WTC11 (cell line): Measurements from ENCODE around the gene ARMH1.
A peak's percentile ranks its signal among the peaks of the same experiment; 100 is the strongest.

Source experiments
- ATF2 ChIP-seq: sonication (generic); formaldehyde crosslinking; IDR thresholded peaks from 2 replicates; pipeline ENCODE4 v1.8.1; 2022; ENCODE audit warnings: low read depth, missing genetic modification reagents, borderline replicate concordance
- CTCF ChIP-seq: fragments of 200-600 bp; IDR thresholded peaks from 2 replicates; pipeline ENCODE4 v1.8.0; 2022; ENCODE audit warnings: antibody characterized with exemption
- FOXP1 ChIP-seq: sonication (generic); formaldehyde crosslinking; IDR thresholded peaks from 2 replicates; pipeline ENCODE4 v1.8.0; 2022; ENCODE audit warnings: missing genetic modification reagents, mild to moderate bottlenecking, moderate library complexity, borderline replicate concordance
- GABPB1 ChIP-seq: sonication (generic); formaldehyde crosslinking; IDR thresholded peaks from 2 replicates; pipeline ENCODE4 v1.8.1; 2023; ENCODE audit warnings: mild to moderate bottlenecking, missing genetic modification reagents
- HMGXB4 ChIP-seq: sonication (generic); formaldehyde crosslinking; IDR thresholded peaks from 2 replicates; pipeline ENCODE4 v1.8.1; 2023; ENCODE audit warnings: mild to moderate bottlenecking, moderate library complexity, missing genetic modification reagents
- MAX ChIP-seq: sonication (generic); formaldehyde crosslinking; IDR thresholded peaks from 2 replicates; pipeline ENCODE4 v1.8.0; 2022; ENCODE audit warnings: mild to moderate bottlenecking, missing genetic modification reagents
- NR3C1 ChIP-seq: sonication (generic); formaldehyde crosslinking; conservative IDR thresholded peaks from 2 replicates; pipeline ENCODE4 v1.8.1; 2023; ENCODE audit warnings: low read depth, mild to moderate bottlenecking, missing genetic modification reagents
- SP1 ChIP-seq: sonication (generic); formaldehyde crosslinking; conservative IDR thresholded peaks from 2 replicates; pipeline ENCODE4 v1.8.1; 2022; ENCODE audit warnings: missing genetic modification reagents
- ZNF121 ChIP-seq: sonication (generic); formaldehyde crosslinking; IDR thresholded peaks from 2 replicates; pipeline ENCODE4 v1.8.0; 2023; ENCODE audit warnings: missing genetic modification reagents
- TF ChIP-seq, protein P1 (sequence below): sonication (generic); formaldehyde crosslinking; IDR thresholded peaks from 2 replicates; pipeline ENCODE4 v1.8.1; 2023; ENCODE audit warnings: mild to moderate bottlenecking, missing genetic modification reagents
- TF ChIP-seq, protein P2 (sequence below): sonication (generic); formaldehyde crosslinking; IDR thresholded peaks from 2 replicates; pipeline ENCODE4 v1.8.1; 2022; ENCODE audit warnings: mild to moderate bottlenecking, moderate library complexity, missing genetic modification reagents

DNA sequence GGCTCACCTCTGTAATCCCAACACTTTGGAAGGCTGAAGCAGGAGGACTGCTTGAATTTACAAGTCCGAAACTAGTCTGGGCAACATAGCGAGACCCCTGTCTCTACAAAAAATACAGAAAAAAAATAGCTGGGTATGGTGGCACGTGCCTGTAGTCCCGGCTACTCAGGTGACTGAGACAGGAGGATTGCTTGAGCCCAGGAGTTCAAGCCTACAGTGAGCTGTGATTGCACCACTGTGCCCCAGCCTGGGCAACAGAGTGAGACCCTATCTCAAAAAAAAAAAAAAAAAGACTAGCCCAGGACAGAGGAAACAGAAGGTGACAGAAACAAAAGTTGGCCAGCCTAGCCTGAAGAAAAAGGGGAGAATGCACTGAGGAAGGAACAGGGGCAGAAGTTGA, 21.2 kb downstream of the ARMH1 start:
- TF ChIP-seq GABPB1 (CRISPR knock-in tag), result no peak
- TF ChIP-seq, protein P1, sequence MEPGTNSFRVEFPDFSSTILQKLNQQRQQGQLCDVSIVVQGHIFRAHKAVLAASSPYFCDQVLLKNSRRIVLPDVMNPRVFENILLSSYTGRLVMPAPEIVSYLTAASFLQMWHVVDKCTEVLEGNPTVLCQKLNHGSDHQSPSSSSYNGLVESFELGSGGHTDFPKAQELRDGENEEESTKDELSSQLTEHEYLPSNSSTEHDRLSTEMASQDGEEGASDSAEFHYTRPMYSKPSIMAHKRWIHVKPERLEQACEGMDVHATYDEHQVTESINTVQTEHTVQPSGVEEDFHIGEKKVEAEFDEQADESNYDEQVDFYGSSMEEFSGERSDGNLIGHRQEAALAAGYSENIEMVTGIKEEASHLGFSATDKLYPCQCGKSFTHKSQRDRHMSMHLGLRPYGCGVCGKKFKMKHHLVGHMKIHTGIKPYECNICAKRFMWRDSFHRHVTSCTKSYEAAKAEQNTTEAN (CRISPR knock-in tag), result no peak
- peak; percentile 34; the same call in 1 of the 2 replicates for TF ChIP-seq ZNF121 (CRISPR knock-in tag)
- TF ChIP-seq ATF2 (CRISPR knock-in tag), result no peak
- TF ChIP-seq, protein P2, sequence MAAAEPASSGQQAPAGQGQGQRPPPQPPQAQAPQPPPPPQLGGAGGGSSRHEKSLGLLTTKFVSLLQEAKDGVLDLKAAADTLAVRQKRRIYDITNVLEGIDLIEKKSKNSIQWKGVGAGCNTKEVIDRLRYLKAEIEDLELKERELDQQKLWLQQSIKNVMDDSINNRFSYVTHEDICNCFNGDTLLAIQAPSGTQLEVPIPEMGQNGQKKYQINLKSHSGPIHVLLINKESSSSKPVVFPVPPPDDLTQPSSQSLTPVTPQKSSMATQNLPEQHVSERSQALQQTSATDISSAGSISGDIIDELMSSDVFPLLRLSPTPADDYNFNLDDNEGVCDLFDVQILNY (CRISPR knock-in tag), result no peak
- TF ChIP-seq NR3C1, result no peak
- TF ChIP-seq CTCF, result no peak
- no peak for TF ChIP-seq HMGXB4
- no peak for TF ChIP-seq SP1 (CRISPR knock-in tag)
- TF ChIP-seq MAX (CRISPR knock-in tag), result no peak
- TF ChIP-seq FOXP1 (CRISPR knock-in tag), result no peak
